C4-2B (cell line): ENCODE measurements around the gene MICAL3.

Experiments used
- CTCF ChIP-seq: fragments of 450-650 bp; conservative IDR thresholded peaks from 2 replicates; pipeline ENCODE4 v1.5.1; 2017; ENCODE audit warnings: mild to moderate bottlenecking
- ZFX ChIP-seq: fragments of 450-650 bp; IDR thresholded peaks from 2 replicates; pipeline ENCODE4 v1.6.1; 2017

GRCh38 chr22:18045794-18046193 is 21.4 kb upstream of the MICAL3 start:
- no peak for TF ChIP-seq CTCF
- TF ChIP-seq ZFX = no peak
